AML-193 (cell line): ENCODE results near the gene FCHO2.

Experiments used
- DNase-seq, 2 experiments: peaks; one replicate each; lab custom pipeline; 2025; lab: John Stamatoyannopoulos, UW

Gene FCHO2

GRCh38 chr5:73135429-73136054 is 179.7 kb downstream of the FCHO2 start:
- peak in 1 of 2 experiments; percentile 3 for DNase-seq

GRCh38 chr5:73136055-73136562 is 180.3 kb downstream of the FCHO2 start:
- DNase-seq, result no peak

- no peak for DNase-seq
These were observed 182.0 kb downstream of the FCHO2 start for GRCh38 chr5:73137563-73138530.

GRCh38 chr5:73139485-73139884 is 183.6 kb downstream of the FCHO2 start:
- no peak for DNase-seq
